Measurements from ENCODE around the gene RXYLT1. TPM values are rescaled to one million over a fixed set of nuclear protein-coding genes. Genes with fewer than 3 reads are reported as not detected.
"Not testable (repeated sequence)": the region's sequence is repeated elsewhere in the genome, so short reads cannot be mapped to it uniquely, and the experiment has no call there.

Gene RXYLT1
- total RNA-seq, 6 experiments from 2014 or later, result 15.3 to 17.9 (median 16.7) TPM

DNA sequence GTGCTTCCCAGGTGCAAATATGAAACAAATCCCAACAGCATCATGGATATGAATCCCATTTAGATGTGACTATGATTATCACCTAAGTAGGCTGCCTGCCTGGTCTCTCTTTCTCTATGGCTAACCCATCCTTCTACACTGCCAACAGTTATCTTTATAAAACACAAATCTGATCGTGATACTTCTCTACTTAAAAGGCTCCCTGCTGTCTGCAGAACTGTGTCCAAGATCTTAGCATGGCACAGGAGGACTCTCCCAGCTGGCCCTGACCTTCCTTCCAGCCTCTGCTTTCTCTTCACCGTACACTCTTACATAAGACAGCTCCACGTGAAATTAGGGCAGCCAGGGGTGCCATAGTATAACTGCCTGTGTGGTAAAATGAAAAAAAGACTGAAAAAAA, 61.3 kb downstream of the RXYLT1 start:
- peaks cover 28% of the 10 kb centered on the region for H3K4me1 Mint-ChIP-seq (ENCODE audit: low read depth)
- no peak for DNase-seq
- peaks cover 2% of the 10 kb centered on the region; the same call in 1 of the 2 replicates for H3K27me3 Mint-ChIP-seq (ENCODE audit: insufficient read depth)
- H3K4me3 Mint-ChIP-seq, result no peak overlapping the region
- peaks cover 14% of the 10 kb centered on the region for H3K36me3 Mint-ChIP-seq (ENCODE audit: low read depth)
- no peaks in the 10 kb centered on the region for H3K9me3 Mint-ChIP-seq
- H3K27ac Mint-ChIP-seq, result no peak overlapping the region; the same call in 1 of the 2 replicates
- TF ChIP-seq, protein P1, sequence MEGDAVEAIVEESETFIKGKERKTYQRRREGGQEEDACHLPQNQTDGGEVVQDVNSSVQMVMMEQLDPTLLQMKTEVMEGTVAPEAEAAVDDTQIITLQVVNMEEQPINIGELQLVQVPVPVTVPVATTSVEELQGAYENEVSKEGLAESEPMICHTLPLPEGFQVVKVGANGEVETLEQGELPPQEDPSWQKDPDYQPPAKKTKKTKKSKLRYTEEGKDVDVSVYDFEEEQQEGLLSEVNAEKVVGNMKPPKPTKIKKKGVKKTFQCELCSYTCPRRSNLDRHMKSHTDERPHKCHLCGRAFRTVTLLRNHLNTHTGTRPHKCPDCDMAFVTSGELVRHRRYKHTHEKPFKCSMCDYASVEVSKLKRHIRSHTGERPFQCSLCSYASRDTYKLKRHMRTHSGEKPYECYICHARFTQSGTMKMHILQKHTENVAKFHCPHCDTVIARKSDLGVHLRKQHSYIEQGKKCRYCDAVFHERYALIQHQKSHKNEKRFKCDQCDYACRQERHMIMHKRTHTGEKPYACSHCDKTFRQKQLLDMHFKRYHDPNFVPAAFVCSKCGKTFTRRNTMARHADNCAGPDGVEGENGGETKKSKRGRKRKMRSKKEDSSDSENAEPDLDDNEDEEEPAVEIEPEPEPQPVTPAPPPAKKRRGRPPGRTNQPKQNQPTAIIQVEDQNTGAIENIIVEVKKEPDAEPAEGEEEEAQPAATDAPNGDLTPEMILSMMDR (IDR thresholded peaks at IDR 0.05), result no peak

DNA sequence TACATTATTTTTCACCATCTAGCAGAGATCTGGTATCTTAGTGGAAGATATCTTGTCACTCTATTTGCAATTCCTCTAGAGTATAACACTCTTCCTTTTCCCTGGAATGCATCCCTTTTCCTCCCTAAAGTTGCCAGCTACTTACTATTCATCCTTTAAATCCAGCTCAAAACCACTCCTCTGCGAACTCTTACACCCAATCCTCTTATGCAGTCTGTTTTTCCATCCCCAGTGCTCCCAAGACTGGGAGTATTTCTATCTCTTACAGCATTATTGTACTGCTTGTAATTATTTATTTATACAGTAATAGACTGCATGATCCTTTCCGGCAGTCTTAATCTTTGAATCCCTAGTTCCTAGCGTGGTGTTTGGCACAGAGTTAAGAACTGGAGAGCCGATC, 61.9 kb downstream of the RXYLT1 start:
- DNase-seq, result no peak
- H3K4me3 Mint-ChIP-seq, result no peak overlapping the region
- H3K4me1 Mint-ChIP-seq (ENCODE audit: low read depth), result peaks cover 33% of the 10 kb centered on the region

DNA sequence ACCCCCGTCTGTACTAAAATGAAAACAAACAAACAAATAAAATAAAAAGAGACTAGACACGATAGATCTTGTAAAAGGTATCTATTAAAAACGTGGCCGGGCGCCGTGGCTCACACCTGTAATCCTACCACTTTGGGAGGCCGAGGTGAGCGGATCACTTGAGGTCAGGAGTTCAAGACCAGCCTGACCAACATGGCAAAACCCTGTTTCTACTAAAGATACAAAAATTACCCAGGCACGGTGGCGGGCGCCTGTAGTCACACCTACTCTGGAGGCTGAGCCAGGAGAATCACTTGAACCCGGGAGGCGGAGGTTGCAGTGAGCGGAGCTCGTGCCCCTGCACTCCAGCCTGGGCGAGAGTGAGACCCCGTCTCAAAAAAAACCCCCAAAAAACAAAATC, 63.0 kb downstream of the RXYLT1 start:
- H3K27me3 Mint-ChIP-seq (ENCODE audit: insufficient read depth); H3K27ac Mint-ChIP-seq; H3K9me3 Mint-ChIP-seq; H3K4me3 Mint-ChIP-seq; DNase-seq: not testable (repeated sequence)
- Mint-ChIP-seq H3K4me1 (ENCODE audit: low read depth) (peaks cover 40% of the 10 kb centered on the region), H3K36me3 (ENCODE audit: low read depth) (peaks cover 23% of the 10 kb centered on the region)

More for the DNA sequence above, 61.9 kb downstream of the RXYLT1 start:
- Mint-ChIP-seq H3K9me3 (no peaks in the 10 kb centered on the region), H3K36me3 (ENCODE audit: low read depth) (peaks cover 19% of the 10 kb centered on the region), H3K27ac (no peak overlapping the region), H3K27me3 (ENCODE audit: insufficient read depth) (peaks cover 2% of the 10 kb centered on the region; the same call in 1 of the 2 replicates)
- TF ChIP-seq, protein P1 (IDR thresholded peaks at IDR 0.05), result no peak

DNA sequence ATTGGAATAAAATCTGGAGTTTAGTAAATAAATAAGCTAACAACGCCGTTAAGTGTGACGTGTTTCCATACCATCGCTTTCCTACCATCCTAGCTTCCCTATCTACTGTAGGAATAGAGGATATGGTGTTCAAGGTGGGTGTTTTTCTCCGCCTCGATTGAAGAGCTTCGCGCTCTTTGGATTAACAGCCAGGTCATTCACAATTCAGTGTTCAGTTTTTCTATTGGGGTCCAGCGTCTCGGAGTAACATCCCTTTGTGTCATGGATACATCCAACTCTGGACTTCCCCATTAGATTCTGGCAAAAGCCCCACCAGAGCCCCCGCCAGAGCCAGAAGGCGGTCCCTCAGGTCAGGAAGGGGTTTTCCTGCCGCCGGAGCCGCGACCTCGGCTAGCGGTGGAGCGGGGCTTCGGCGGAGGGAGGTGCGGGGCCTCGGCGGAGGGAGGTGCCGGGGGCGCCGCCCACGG, 63.6 kb downstream of the RXYLT1 start:
- DNase-seq, result no peak
- TF ChIP-seq, protein P1 (IDR thresholded peaks at IDR 0.05), result no peak
- Mint-ChIP-seq H3K4me1 (ENCODE audit: low read depth) (peaks cover 46% of the 10 kb centered on the region), H3K27me3 (ENCODE audit: insufficient read depth) (peaks cover 2% of the 10 kb centered on the region; the same call in 1 of the 2 replicates), H3K27ac (peak overlapping the region; percentile 55), H3K4me3 (peak overlapping the region; percentile 81), H3K9me3 (no peaks in the 10 kb centered on the region), H3K36me3 (ENCODE audit: low read depth) (peaks cover 24% of the 10 kb centered on the region)

DNA sequence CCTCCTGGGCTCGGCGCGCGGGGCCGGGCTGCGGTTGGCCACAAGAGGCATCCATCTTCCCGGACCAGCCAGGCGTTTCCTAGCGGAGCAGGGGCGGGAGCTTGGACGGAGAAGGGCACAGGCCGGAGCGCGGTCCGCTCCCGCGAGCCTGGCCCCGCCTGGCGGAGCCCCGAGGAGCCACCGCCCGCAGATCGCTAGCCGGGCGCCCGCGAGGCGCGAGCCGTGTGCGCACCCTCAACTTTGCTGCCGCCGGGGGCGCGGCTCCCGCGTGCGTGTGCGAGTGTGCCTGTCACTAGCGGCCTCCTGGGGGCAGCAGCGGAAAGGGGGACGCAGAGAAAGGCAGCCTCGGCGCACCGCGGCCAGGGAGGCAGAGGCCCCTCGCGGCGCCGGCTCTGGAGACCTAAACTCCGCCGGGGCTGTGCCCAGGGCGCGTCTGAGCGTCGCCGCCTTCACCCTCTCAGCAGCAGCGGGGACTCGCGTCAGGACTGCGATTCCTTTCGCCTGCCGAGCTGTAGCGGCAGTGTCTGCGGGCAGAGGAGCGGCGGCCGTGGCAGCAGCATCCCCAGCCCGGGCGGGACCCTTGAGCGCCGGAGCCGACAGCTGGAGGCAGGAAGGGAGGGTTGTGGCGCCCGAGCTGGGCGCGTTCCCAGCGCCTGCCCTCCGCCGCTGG, 64.1 kb downstream of the RXYLT1 start:
- H3K27me3 Mint-ChIP-seq (ENCODE audit: insufficient read depth), result peaks cover 2% of the 10 kb centered on the region; the same call in 1 of the 2 replicates
- H3K4me1 Mint-ChIP-seq (ENCODE audit: low read depth), result peaks cover 52% of the 10 kb centered on the region
- no peaks in the 10 kb centered on the region for H3K9me3 Mint-ChIP-seq
- peaks cover 27% of the 10 kb centered on the region for H3K36me3 Mint-ChIP-seq (ENCODE audit: low read depth)
- peak overlapping the region; percentile 85 for H3K4me3 Mint-ChIP-seq
- peak overlapping the region; percentile 68 for H3K27ac Mint-ChIP-seq
- TF ChIP-seq, protein P1 (IDR thresholded peaks at IDR 0.05), result peak; percentile 97
- peak; percentile 93 for DNase-seq

Measured in HFFc6 (cell line).